ENCODE results near the gene RNF138.
A peak's percentile ranks its signal among the peaks of the same experiment; 100 is the strongest.
"Not testable (repeated sequence)": the region's sequence is repeated elsewhere in the genome, so short reads cannot be mapped to it uniquely, and the experiment has no call there.

The RNF138 gene

GRCh38 chr18:32158108-32158624, 66.5 kb downstream of the RNF138 start:
- no peaks in the 10 kb centered on the region for H3F3A ChIP-seq (ENCODE audit: control insufficient read depth, insufficient read depth)
- 0 out of 2 replicates have a peak, but pooled peaks cover 3% of the 10 kb centered on the region for H3K4me1 ChIP-seq (ENCODE audit: control insufficient read depth, low read length)
- no peaks in the 10 kb centered on the region for H4K20me1 ChIP-seq (ENCODE audit: control insufficient read depth, insufficient read depth, low read depth, low read length)
- no peaks in the 10 kb centered on the region for H3K9me2 ChIP-seq (replicated peaks; ENCODE audit: control insufficient read depth, low read length)
- no peak overlapping the region for H3K27ac ChIP-seq (ENCODE audit: low read depth, low read length)
- H3K36me3 ChIP-seq (ENCODE audit: control insufficient read depth, low read length), result no peaks in the 10 kb centered on the region
- H3K4me2 ChIP-seq (ENCODE audit: low read length), result peak overlapping the region; percentile 55
- no peak for TF ChIP-seq EZH2phosphoT487 (IDR thresholded peaks at IDR 0.05; ENCODE audit: borderline replicate concordance, low read length)
- peak; percentile 87 for TF ChIP-seq CTCF (IDR thresholded peaks at IDR 0.05; ENCODE audit: low read depth, low read length, poor library complexity, severe bottlenecking)
- H3K79me2 ChIP-seq (ENCODE audit: control insufficient read depth, low read length), result no peaks in the 10 kb centered on the region
- H3K9me3 ChIP-seq (ENCODE audit: control insufficient read depth, insufficient read depth, low read length), result no peaks in the 10 kb centered on the region
- 0 out of 2 replicates have a peak overlapping the region, but pooled peaks have one; percentile 20 for H3K4me3 ChIP-seq (ENCODE audit: low read length)
- peaks cover 4% of the 10 kb centered on the region; the same call in 1 of the 2 replicates for H3K27me3 ChIP-seq (ENCODE audit: control insufficient read depth, low read length)

- not testable (repeated sequence) for H3K27ac ChIP-seq (ENCODE audit: low read depth, low read length); H3K79me2 ChIP-seq (ENCODE audit: control insufficient read depth, low read length); H3K4me3 ChIP-seq (ENCODE audit: low read length); H3F3A ChIP-seq (ENCODE audit: control insufficient read depth, insufficient read depth); H3K4me1 ChIP-seq (ENCODE audit: control insufficient read depth, low read length); H3K4me2 ChIP-seq (ENCODE audit: low read length); H3K9me3 ChIP-seq (ENCODE audit: control insufficient read depth, insufficient read depth, low read length); H3K9me2 ChIP-seq (replicated peaks; ENCODE audit: control insufficient read depth, low read length); H3K27me3 ChIP-seq (ENCODE audit: control insufficient read depth, low read length); H3K36me3 ChIP-seq (ENCODE audit: control insufficient read depth, low read length); H4K20me1 ChIP-seq (ENCODE audit: control insufficient read depth, insufficient read depth, low read depth, low read length)
These were observed 67.0 kb downstream of the RNF138 start for GRCh38 chr18:32158631-32159030.

DNA sequence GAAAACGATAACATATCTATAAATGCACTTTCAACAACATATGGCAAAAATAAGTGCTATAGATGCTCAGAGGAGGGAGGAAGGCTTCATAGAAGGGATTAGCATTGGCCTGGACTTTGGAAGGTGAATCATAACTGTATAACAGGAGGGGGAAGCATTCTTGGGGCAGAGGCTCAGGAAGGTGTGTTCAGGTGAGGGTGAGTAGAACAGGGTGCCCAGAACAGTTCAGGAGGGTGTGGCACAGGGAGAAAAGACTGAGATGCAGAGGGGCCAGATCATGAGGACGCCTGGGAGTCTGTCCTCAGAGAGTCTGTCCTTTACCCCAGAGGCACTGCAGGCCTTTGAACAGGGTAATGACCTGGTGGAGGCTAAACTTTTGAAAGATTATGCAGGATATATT, 68.9 kb downstream of the RNF138 start:
- Histone ChIP-seq H3F3A (ENCODE audit: control insufficient read depth, insufficient read depth) (no peaks in the 10 kb centered on the region), H3K4me3 (ENCODE audit: low read length) (no peak overlapping the region), H3K27me3 (ENCODE audit: control insufficient read depth, low read length) (peaks cover 7% of the 10 kb centered on the region; the same call in 1 of the 2 replicates), H3K9me2 (replicated peaks; ENCODE audit: control insufficient read depth, low read length) (no peaks in the 10 kb centered on the region), H3K27ac (ENCODE audit: low read depth, low read length) (no peak overlapping the region), H4K20me1 (ENCODE audit: control insufficient read depth, insufficient read depth, low read depth, low read length) (no peaks in the 10 kb centered on the region), H3K9me3 (ENCODE audit: control insufficient read depth, insufficient read depth, low read length) (no peaks in the 10 kb centered on the region), H3K79me2 (ENCODE audit: control insufficient read depth, low read length) (no peaks in the 10 kb centered on the region), H3K4me1 (ENCODE audit: control insufficient read depth, low read length) (0 out of 2 replicates have a peak, but pooled peaks cover 3% of the 10 kb centered on the region), H3K36me3 (ENCODE audit: control insufficient read depth, low read length) (no peaks in the 10 kb centered on the region), H3K4me2 (ENCODE audit: low read length) (no peak overlapping the region)
- TF ChIP-seq CTCF (IDR thresholded peaks at IDR 0.05; ENCODE audit: low read depth, low read length, poor library complexity, severe bottlenecking), result no peak
- no peak for TF ChIP-seq EZH2phosphoT487 (IDR thresholded peaks at IDR 0.05; ENCODE audit: borderline replicate concordance, low read length)

DNA sequence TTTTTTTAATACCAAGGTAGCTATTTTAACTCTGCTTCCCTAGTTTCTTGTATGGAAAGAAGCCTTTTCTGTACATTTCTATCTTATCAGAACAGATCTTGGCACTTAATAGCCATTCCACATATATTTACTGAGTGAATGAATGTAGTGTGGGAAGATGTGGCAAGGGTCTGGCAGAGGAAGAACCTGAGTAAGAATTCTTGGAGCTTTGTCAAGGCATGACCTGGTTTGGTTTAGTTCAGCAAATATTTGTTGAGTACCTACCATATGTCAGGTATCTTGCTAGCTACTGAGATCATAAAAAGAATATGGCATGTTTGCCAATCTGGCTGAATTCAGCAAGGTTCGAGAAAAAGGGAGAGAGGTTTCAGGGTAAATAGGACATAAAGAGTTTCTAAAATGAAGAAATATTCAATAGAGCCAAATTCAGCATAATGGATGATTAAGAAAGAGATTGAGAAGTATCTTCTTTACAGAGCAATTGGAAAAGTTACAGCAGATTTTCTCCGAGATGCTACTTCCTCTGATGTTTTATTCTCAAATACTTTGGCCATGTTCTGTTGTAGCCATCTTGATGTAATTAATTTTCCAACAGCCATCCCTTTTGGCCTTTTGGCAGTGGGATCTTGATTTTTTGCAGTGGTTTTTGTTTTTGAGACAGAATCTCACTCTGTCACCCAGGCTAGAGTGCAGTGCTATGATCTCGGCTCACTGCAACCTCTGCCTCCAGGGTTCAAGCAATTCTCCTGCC, 76.5 kb downstream of the RNF138 start:
- Histone ChIP-seq H4K20me1 (ENCODE audit: control insufficient read depth, insufficient read depth, low read depth, low read length) (no peaks in the 10 kb centered on the region), H3K79me2 (ENCODE audit: control insufficient read depth, low read length) (no peaks in the 10 kb centered on the region), H3F3A (ENCODE audit: control insufficient read depth, insufficient read depth) (no peaks in the 10 kb centered on the region), H3K4me2 (ENCODE audit: low read length) (no peak overlapping the region), H3K36me3 (ENCODE audit: control insufficient read depth, low read length) (no peaks in the 10 kb centered on the region), H3K9me2 (replicated peaks; ENCODE audit: control insufficient read depth, low read length) (no peaks in the 10 kb centered on the region), H3K4me3 (ENCODE audit: low read length) (no peak overlapping the region), H3K9me3 (ENCODE audit: control insufficient read depth, insufficient read depth, low read length) (no peaks in the 10 kb centered on the region), H3K27me3 (ENCODE audit: control insufficient read depth, low read length) (0 out of 2 replicates have a peak, but pooled peaks cover 2% of the 10 kb centered on the region), H3K27ac (ENCODE audit: low read depth, low read length) (no peak overlapping the region), H3K4me1 (ENCODE audit: control insufficient read depth, low read length) (no peaks in the 10 kb centered on the region)
- no peak for TF ChIP-seq EZH2phosphoT487 (IDR thresholded peaks at IDR 0.05; ENCODE audit: borderline replicate concordance, low read length)
- TF ChIP-seq CTCF (IDR thresholded peaks at IDR 0.05; ENCODE audit: low read depth, low read length, poor library complexity, severe bottlenecking), result no peak
